Kidney (tissue), 14 donors: ENCODE data around the gene HAUS3. TPM values are rescaled to one million over a fixed set of nuclear protein-coding genes. Genes with fewer than 3 reads are reported as not detected.

Source experiments
- DNase-seq, 5 donors: peaks; one replicate each; pipeline ENCODE4 v3.0.0-alpha.2; 2013 to 2020
- FAIRE-seq: peaks from 2 replicates; lab custom pipeline; 2012; peaks lifted over from hg19 to GRCh38; lab: Jason Lieb, UNC
- H3K27ac ChIP-seq, 2 donors: one replicate each; pipeline ENCODE4 v1.7.0; 2013; ENCODE audit warnings: low read depth in 2 of 2, low read length in 2 of 2, inconsistent platforms in 1 of 2
- H3K27me3 ChIP-seq: one replicate; pipeline ENCODE4 v1.7.1; 2013; ENCODE audit warnings: low read length, inconsistent platforms; ENCODE audit not compliant: control insufficient read depth, insufficient read depth
- H3K36me3 ChIP-seq, 3 donors: one replicate each; pipeline versions ENCODE4 v1.7.0 to v1.7.1; 2013; ENCODE audit warnings: low read length in 3 of 3, control low read depth in 1 of 3, inconsistent platforms in 1 of 3; ENCODE audit not compliant: insufficient read depth in 3 of 3, control insufficient read depth in 2 of 3
- H3K4me1 ChIP-seq, 3 donors: one replicate each; pipeline versions ENCODE4 v1.7.0 to v1.7.1; 2013; ENCODE audit warnings: low read length in 3 of 3, inconsistent platforms in 1 of 3, low read depth in 1 of 3; ENCODE audit not compliant: control insufficient read depth in 2 of 3, insufficient read depth in 2 of 3
- H3K4me3 ChIP-seq, 3 donors: one replicate each; pipeline versions ENCODE4 v1.7.0 to v1.8.1; 2013; ENCODE audit warnings: low read length in 3 of 3, control low read depth in 1 of 3, inconsistent platforms in 1 of 3
- H3K9ac ChIP-seq, 3 donors: one replicate each; pipeline versions ENCODE4 v1.7.0 to v1.7.1; 2013; ENCODE audit warnings: low read length in 3 of 3, control low read depth in 1 of 3, inconsistent platforms in 1 of 3
- H3K9me3 ChIP-seq, 3 donors: one replicate each; pipeline versions ENCODE4 v1.7.0 to v1.7.1; 2013; ENCODE audit warnings: low read length in 3 of 3, control low read depth in 1 of 3, inconsistent platforms in 1 of 3; ENCODE audit not compliant: control insufficient read depth in 2 of 3, insufficient read depth in 1 of 3
- CTCF ChIP-seq: IDR thresholded peaks from 3 replicates; pipeline ENCODE4 v1.5.1; 2012; ENCODE audit warnings: mild to moderate bottlenecking, moderate library complexity, borderline replicate concordance; ENCODE audit not compliant: insufficient read depth; ENCODE audit errors: extremely low read depth
- intact Hi-C: fragments of 100-400 bp; cut with DNase I; formaldehyde crosslinking; loops from one replicate; pipeline ENCODE4 v1.11.1; 2022
- polyA plus RNA-seq: library from polyadenylated mRNA; stranded (reverse); fragments of 350-450 nt; fragmentation: Illumina TruSeq; extraction: RNeasy Lipid Tissue Mini Kit (QIAGEN cat#74804); gene quantifications from one replicate; pipeline ENCODE4 v1.2.3, GENCODE V29; 2014; ENCODE audit warnings: low read depth, low replicate concordance; ENCODE audit not compliant: insufficient read depth
- total RNA-seq: library from RNA; stranded (reverse); fragmentation: NEBNext Ultra II Directional; extraction: Animal tissue kit (Norgen Biotek cat#: 25700); gene quantifications from one replicate; pipeline ENCODE4 v1.2.1, GENCODE V29; 2021
- donor health status: control.
- donor health status: control.
- donor health status: control.
- donor health status: control.
- donor health status: control.
- donor health status: DM: yes; HTN: yes; CAD: no.
- donor health status: Normal renal cell carcinoma (clear cell type).

Gene HAUS3
- total and polyA plus RNA-seq, 2 donors from 2014 or later: 4.1 to 12.1 TPM

GRCh38 chr4:2245057-2245786, 3.3 kb upstream of the HAUS3 start:
- no peak for FAIRE-seq
- Histone ChIP-seq H3K27me3 (no peaks in the 10 kb centered on the region), H3K4me1 (peaks cover 4 to 17% (median 14%) of the 10 kb centered on the region in 3 donors), H3K4me3 (no peak overlapping the region), H3K27ac (peak overlapping the region in 1 of 2 donors; percentile 59), H3K9me3 (no peaks in the 10 kb centered on the region), H3K36me3 (peaks cover 0 to 9% (median 5%) of the 10 kb centered on the region in 3 donors), H3K9ac (no peak overlapping the region)
- DNase-seq: no peak
- intact Hi-C loops: no loop called here
- no peak for TF ChIP-seq CTCF

GRCh38 chr4:2243681-2244380, 1.9 kb upstream of the HAUS3 start:
- intact Hi-C loops: no loop called here
- Histone ChIP-seq H3K27me3 (no peaks in the 10 kb centered on the region), H3K9me3 (no peaks in the 10 kb centered on the region), H3K36me3 (no peaks in the 10 kb centered on the region), H3K4me1 (peaks cover 4 to 23% (median 16%) of the 10 kb centered on the region in 3 donors), H3K27ac (peak overlapping the region in 1 of 2 donors; percentile 71), H3K4me3 (peak overlapping the region in 1 of 3 donors; percentile 24), H3K9ac (no peak overlapping the region)
- FAIRE-seq (no peak), DNase-seq (peak; percentile 50 to 82 (median 73))
- peak; percentile 34 for TF ChIP-seq CTCF

- H3K4me1 ChIP-seq: peaks cover 4 to 23% (median 18%) of the 10 kb centered on the region in 3 donors
- TF ChIP-seq CTCF: no peak
- peak overlapping the region; percentile 59 to 87 (median 68) for H3K9ac ChIP-seq
- H3K27ac ChIP-seq: no peak overlapping the region
- intact Hi-C loops: no loop called here
- FAIRE-seq (no peak), DNase-seq (no peak)
- peak overlapping the region; percentile 72 to 92 (median 91) for H3K4me3 ChIP-seq
- no peaks in the 10 kb centered on the region for H3K9me3 ChIP-seq
- peaks cover 0 to 2% (median 0%) of the 10 kb centered on the region in 3 donors for H3K36me3 ChIP-seq
- H3K27me3 ChIP-seq: no peaks in the 10 kb centered on the region
These were observed 918 bp downstream of the HAUS3 start for GRCh38 chr4:2241003-2241402.
